AG09319 (cell line): Measurements from ENCODE around the gene DHRS13.
A peak's percentile ranks its signal among the peaks of the same experiment; 100 is the strongest.

ENCODE experiments used
- DNase-seq: peaks from one replicate; pipeline ENCODE4 v3.0.0-alpha.2; 2010; ENCODE audit warnings: low read depth; ENCODE audit errors: extremely low read depth
- CTCF ChIP-seq: IDR thresholded peaks from 2 replicates; pipeline ENCODE4 v1.5.1; 2011; ENCODE audit warnings: low read depth, mild to moderate bottlenecking, inconsistent platforms, low read length, moderate library complexity

Gene DHRS13

GRCh38 chr17:28929787-28930186 lies 26.9 kb upstream of the DHRS13 start:
- no peak for TF ChIP-seq CTCF

GRCh38 chr17:28928061-28928460 lies 25.2 kb upstream of the DHRS13 start:
- no peak for TF ChIP-seq CTCF
- no peak for DNase-seq

More at GRCh38 chr17:28929787-28930186, 26.9 kb upstream of the DHRS13 start:
- no peak for DNase-seq

GRCh38 chr17:28926786-28927185 lies 23.9 kb upstream of the DHRS13 start:
- DNase-seq: no peak
- TF ChIP-seq CTCF: no peak

GRCh38 chr17:28926366-28926765 lies 23.5 kb upstream of the DHRS13 start:
- TF ChIP-seq CTCF: no peak
- DNase-seq: no peak

- no peak for TF ChIP-seq CTCF
- DNase-seq: peak; percentile 57
Observed at GRCh38 chr17:28925912-28926365, 23.1 kb upstream of the DHRS13 start.

GRCh38 chr17:28920201-28920600 lies 17.3 kb upstream of the DHRS13 start:
- no peak for TF ChIP-seq CTCF
- DNase-seq: no peak

GRCh38 chr17:28918295-28918694 lies 15.4 kb upstream of the DHRS13 start:
- no peak for DNase-seq

More at GRCh38 chr17:28918295-28918694, 15.4 kb upstream of the DHRS13 start:
- TF ChIP-seq CTCF: no peak
